ENCODE measurements around the gene ZNF699.

- TF ChIP-seq CTCF (optimal IDR thresholded peaks at IDR 0.05 in 1 of 3, IDR thresholded peaks at IDR 0.05 in 1 of 3, conservative IDR thresholded peaks at IDR 0.05 in 1 of 3; ENCODE audit: extremely low read depth in 1 of 3, insufficient read depth in 2 of 3, low read length in 3 of 3) (no peak), EZH2 (IDR thresholded peaks at IDR 0.05; ENCODE audit: low read length) (no peak)
Measured at GRCh38 chr19:9353011-9353410, 43.4 kb upstream of the ZNF699 start.
